Body of pancreas (tissue), 4 donors: Measurements from ENCODE around the gene CEP135. TPM values are rescaled to one million over a fixed set of nuclear protein-coding genes. Genes with fewer than 3 reads are reported as not detected.

Source experiments
- ATAC-seq: fragments of 150-250 bp; one replicate; pipeline ENCODE4 v1.9.1; 2016
- DNase-seq, 4 donors: peaks; one replicate each; pipeline ENCODE4 v3.0.0-alpha.2; 2019
- H3K27ac ChIP-seq, 4 donors: fragments of 200-600 bp; sonication (generic); 1 replicate in 3 of 4; 2 replicates in 1 of 4; pipeline versions ENCODE4 v1.5.1 to v1.6.1; 2016 to 2019; ENCODE audit warnings: mild to moderate bottlenecking in 1 of 4, mixed read lengths in 1 of 4, moderate library complexity in 1 of 4
- H3K27me3 ChIP-seq, 2 donors: fragments of 200-600 bp; sonication (generic); one replicate each; pipeline ENCODE4 v1.6.0; 2016; ENCODE audit warnings: mild to moderate bottlenecking in 1 of 2
- H3K36me3 ChIP-seq, 2 donors: fragments of 200-600 bp; sonication (generic); replicated peaks in 1 of 2; 2 replicates each; pipeline ENCODE4 v1.5.1; 2016; ENCODE audit warnings: low read depth in 2 of 2; ENCODE audit not compliant: insufficient read depth in 1 of 2
- H3K4me1 ChIP-seq: fragments of 200-600 bp; sonication (generic); one replicate; pipeline ENCODE4 v1.6.0; 2016
- H3K4me3 ChIP-seq, 2 donors: fragments of 200-600 bp; sonication (generic); 1 replicate in 1 of 2; 2 replicates in 1 of 2; pipeline ENCODE4 v1.5.1; 2016 to 2019
- H3K9me3 ChIP-seq, 3 donors: fragments of 200-600 bp; sonication (generic); 1 replicate in 2 of 3; 2 replicates in 1 of 3; pipeline ENCODE4 v1.5.1; 2016
- POLR2A ChIP-seq, 3 donors: fragments of 450-650 bp; IDR thresholded peaks; one replicate each; pipeline ENCODE4 v1.6.1; 2016; ENCODE audit warnings: antibody characterized with exemption in 3 of 3, mild to moderate bottlenecking in 2 of 3
- WGBS, 2 donors: methylation state at CpG; one replicate each; pipeline ENCODE4 v1.1.5; 2017; 5-methylcytosine and 5-hydroxymethylcytosine counted together
- intact Hi-C: fragments of 100-400 bp; cut with DNase I; formaldehyde crosslinking; loops from one replicate; pipeline ENCODE4 v1.15.1; 2023
- total RNA-seq, 2 donors: library from RNA; depleted of rRNA; stranded (reverse); fragments of >200 nt; gene quantifications; one replicate each; pipeline ENCODE4 v1.1.0, GENCODE V29; 2016
- TF ChIP-seq, protein P1 (sequence below), 7 experiments: fragments of 450-650 bp in 4 of 7; fragments of 200-600 bp in 3 of 7; sonication (generic) in 3 of 7; IDR thresholded peaks; one replicate each; pipeline ENCODE4 v1.5.1; 2016 to 2019; ENCODE audit warnings: antibody characterized with exemption in 7 of 7

The CEP135 gene
- total RNA-seq, 2 donors from 2014 or later = 7.5 to 8.9 TPM

GRCh38 chr4:55938481-55938880 is 10.3 kb upstream of the CEP135 start:
- Histone ChIP-seq H3K36me3 (no peaks in the 10 kb centered on the region), H3K9me3 (peaks cover 0 to 2% (median 0%) of the 10 kb centered on the region in 3 donors), H3K27ac (no peak overlapping the region), H3K4me1 (no peaks in the 10 kb centered on the region), H3K27me3 (no peaks in the 10 kb centered on the region), H3K4me3 (no peak overlapping the region)
- WGBS, 2 donors = 80 to 90% methylated on average over 1 of the region's 1 CpG
- TF ChIP-seq POLR2A (IDR thresholded peaks at IDR 0.05) = no peak
- TF ChIP-seq, protein P1, sequence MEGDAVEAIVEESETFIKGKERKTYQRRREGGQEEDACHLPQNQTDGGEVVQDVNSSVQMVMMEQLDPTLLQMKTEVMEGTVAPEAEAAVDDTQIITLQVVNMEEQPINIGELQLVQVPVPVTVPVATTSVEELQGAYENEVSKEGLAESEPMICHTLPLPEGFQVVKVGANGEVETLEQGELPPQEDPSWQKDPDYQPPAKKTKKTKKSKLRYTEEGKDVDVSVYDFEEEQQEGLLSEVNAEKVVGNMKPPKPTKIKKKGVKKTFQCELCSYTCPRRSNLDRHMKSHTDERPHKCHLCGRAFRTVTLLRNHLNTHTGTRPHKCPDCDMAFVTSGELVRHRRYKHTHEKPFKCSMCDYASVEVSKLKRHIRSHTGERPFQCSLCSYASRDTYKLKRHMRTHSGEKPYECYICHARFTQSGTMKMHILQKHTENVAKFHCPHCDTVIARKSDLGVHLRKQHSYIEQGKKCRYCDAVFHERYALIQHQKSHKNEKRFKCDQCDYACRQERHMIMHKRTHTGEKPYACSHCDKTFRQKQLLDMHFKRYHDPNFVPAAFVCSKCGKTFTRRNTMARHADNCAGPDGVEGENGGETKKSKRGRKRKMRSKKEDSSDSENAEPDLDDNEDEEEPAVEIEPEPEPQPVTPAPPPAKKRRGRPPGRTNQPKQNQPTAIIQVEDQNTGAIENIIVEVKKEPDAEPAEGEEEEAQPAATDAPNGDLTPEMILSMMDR (IDR thresholded peaks at IDR 0.05) = no peak
- no peak for ATAC-seq
- DNase-seq = no peak
- intact Hi-C loops = no loop called here

GRCh38 chr4:55939421-55939820 is 9.3 kb upstream of the CEP135 start:
- ATAC-seq (no peak), DNase-seq (no peak)
- Histone ChIP-seq H3K9me3 (peaks cover 0 to 2% (median 0%) of the 10 kb centered on the region in 3 donors), H3K27ac (no peak overlapping the region), H3K36me3 (no peaks in the 10 kb centered on the region), H3K4me3 (no peak overlapping the region), H3K27me3 (no peaks in the 10 kb centered on the region), H3K4me1 (no peaks in the 10 kb centered on the region)
- 41 to 63% methylated on average over 2 of the region's 2 CpGs for WGBS, 2 donors
- intact Hi-C loops = no loop called here
- no peak for TF ChIP-seq POLR2A (IDR thresholded peaks at IDR 0.05)
- TF ChIP-seq, protein P1 (IDR thresholded peaks at IDR 0.05) = no peak

DNA sequence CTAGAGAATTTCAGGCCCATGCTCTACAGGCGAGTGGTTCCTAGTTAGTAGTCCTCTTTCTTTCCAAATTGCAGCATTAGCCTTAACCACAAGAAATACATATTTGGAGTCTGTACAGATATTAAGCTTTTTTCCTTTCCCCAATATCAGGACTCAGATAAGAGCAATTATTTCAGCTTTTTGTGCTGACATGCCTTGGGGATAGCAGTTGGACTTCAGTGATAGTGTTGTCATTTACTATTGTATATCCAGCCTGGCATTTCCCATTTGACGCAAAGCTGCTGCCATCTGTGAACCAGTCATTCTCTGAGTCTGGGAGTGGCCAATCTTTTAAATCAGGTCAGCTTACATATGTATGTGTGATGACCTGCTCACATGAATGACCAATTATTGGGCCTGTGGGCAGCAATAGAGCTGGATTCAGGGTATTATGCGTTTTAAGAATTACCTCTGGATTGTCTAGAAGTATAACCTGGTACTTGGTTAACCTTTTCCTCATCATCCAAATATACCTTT is 6.8 kb upstream of the CEP135 start:
- no peaks in the 10 kb centered on the region for H3K36me3 ChIP-seq
- WGBS, 2 donors = 64 to 77% methylated on average over 3 of the region's 3 CpGs
- peaks cover 0 to 3% of the 10 kb centered on the region in 2 donors for H3K27me3 ChIP-seq
- intact Hi-C loops = loop anchor here (10.0 kb wide), 1 partner anchor 363 kb away; no protein-coding TSS in a partner anchor
- DNase-seq (no peak), ATAC-seq (no peak)
- peaks cover 0 to 2% (median 0%) of the 10 kb centered on the region in 3 donors for H3K9me3 ChIP-seq
- no peak for TF ChIP-seq POLR2A (IDR thresholded peaks at IDR 0.05)
- TF ChIP-seq, protein P1 (IDR thresholded peaks at IDR 0.05) = no peak
- no peak overlapping the region for H3K27ac ChIP-seq
- H3K4me3 ChIP-seq = no peak overlapping the region
- no peaks in the 10 kb centered on the region for H3K4me1 ChIP-seq

DNA sequence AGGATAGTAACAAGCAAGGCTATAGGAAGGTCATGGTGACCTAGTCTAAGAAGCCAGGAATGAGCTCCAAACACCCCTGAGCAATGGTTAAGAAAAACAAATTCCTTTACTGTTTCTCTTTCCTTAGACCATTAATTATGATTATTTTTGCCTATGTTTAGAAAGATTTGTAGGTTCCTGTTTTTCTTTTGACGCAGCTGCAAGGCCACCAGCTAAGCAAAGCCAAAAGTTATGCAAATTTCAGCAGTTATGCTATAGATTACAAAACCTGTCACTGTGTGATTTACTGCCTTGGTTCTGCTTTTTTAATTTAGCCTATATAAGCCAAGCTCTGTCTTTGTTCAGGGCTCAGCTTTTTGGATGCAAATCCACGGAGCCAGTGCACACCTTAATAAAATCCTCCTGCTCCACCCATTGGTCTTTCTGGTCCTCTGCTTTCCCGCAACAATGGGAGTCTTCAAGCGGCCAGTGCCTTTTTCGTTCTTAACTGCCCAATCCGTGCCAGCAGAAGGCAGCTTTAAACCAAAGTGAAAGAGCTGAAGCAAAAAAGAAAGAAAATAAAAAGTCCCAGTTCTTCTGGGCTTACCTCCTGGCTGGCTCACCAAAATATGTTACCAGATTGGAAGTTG is 1.4 kb upstream of the CEP135 start:
- ATAC-seq (no peak), DNase-seq (peak in 1 of 4 donors; percentile 4)
- intact Hi-C loops = loop anchor here (10.0 kb wide), 1 partner anchor 357 kb away; no protein-coding TSS in a partner anchor
- Histone ChIP-seq H3K36me3 (no peaks in the 10 kb centered on the region), H3K4me3 (no peak overlapping the region), H3K9me3 (no peaks in the 10 kb centered on the region), H3K4me1 (peaks cover 17% of the 10 kb centered on the region), H3K27ac (peak overlapping the region in 1 of 4 donors; percentile 96), H3K27me3 (peaks cover 0 to 3% of the 10 kb centered on the region in 2 donors)
- TF ChIP-seq, protein P1 (IDR thresholded peaks at IDR 0.05) = no peak
- TF ChIP-seq POLR2A (IDR thresholded peaks at IDR 0.05) = no peak
- 29 to 54% methylated on average over 6 of the region's 6 CpGs for WGBS, 2 donors
